Gastrocnemius medialis (tissue), 4 donors: Measurements from ENCODE around the gene CCDC57.

Source experiments
- CTCF ChIP-seq, 5 experiments: fragments of 450-650 bp in 3 of 5; fragments of 200-600 bp in 2 of 5; sonication (generic) in 2 of 5; IDR thresholded peaks in 4 of 5; conservative IDR thresholded peaks in 1 of 5; 1 replicate in 4 of 5; 2 replicates in 1 of 5; pipeline ENCODE4 v1.5.1; 2016 to 2019; ENCODE audit warnings: antibody characterized with exemption in 5 of 5, mild to moderate bottlenecking in 3 of 5, moderate library complexity in 3 of 5
- POLR2A ChIP-seq, 2 donors: fragments of 450-650 bp; IDR thresholded peaks; one replicate each; pipeline ENCODE4 v1.6.1; 2017; ENCODE audit warnings: antibody characterized with exemption in 2 of 2, mild to moderate bottlenecking in 2 of 2, moderate library complexity in 2 of 2

GRCh38 chr17:82178499-82179261 is 34.0 kb downstream of the CCDC57 start:
- TF ChIP-seq CTCF (IDR thresholded peaks at IDR 0.05 in 4 of 5, conservative IDR thresholded peaks at IDR 0.05 in 1 of 5) (no peak), POLR2A (IDR thresholded peaks at IDR 0.05) (no peak)
